Germinal center (tissue), 1 donor: ENCODE results near the gene MC1R.
"Not testable (repeated sequence)": the region's sequence is repeated elsewhere in the genome, so short reads cannot be mapped to it uniquely, and the experiment has no call there.

Source experiments
- DNase-seq: peaks from one replicate; pipeline ENCODE4 v3.0.0; 2012; ENCODE audit warnings: mixed read lengths, low spot score

Gene MC1R

DNA sequence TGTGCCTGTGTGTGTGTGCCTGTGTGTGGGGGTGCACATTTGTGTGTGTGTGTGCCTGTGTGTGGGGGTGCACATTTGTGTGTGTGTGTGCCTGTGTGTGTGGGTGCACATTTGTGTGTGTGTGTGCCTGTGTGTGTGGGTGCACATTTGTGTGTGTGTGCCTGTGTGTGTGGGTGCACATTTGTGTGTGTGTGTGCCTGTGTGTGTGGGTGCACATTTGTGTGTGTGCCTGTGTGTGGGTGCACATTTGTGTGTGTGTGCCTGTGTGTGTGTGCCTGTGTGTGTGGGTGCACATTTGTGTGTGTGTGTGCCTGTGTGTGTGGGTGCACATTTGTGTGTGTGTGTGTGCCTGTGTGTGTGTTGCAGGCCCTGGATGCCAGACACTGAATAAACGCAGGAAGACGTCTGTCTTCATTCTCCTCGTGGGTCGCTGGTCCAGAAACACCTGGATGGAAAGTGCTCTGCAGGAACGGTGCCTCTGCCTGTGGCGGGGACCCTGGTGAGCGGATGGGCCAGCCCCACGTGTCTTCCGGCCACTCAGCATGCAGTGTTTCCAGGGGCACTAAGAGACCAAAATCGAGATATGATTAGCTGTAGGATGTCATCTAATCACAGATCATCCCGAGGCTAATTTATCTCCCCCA is 3.9 kb upstream of the MC1R start:
- DNase-seq = not testable (repeated sequence)

DNA sequence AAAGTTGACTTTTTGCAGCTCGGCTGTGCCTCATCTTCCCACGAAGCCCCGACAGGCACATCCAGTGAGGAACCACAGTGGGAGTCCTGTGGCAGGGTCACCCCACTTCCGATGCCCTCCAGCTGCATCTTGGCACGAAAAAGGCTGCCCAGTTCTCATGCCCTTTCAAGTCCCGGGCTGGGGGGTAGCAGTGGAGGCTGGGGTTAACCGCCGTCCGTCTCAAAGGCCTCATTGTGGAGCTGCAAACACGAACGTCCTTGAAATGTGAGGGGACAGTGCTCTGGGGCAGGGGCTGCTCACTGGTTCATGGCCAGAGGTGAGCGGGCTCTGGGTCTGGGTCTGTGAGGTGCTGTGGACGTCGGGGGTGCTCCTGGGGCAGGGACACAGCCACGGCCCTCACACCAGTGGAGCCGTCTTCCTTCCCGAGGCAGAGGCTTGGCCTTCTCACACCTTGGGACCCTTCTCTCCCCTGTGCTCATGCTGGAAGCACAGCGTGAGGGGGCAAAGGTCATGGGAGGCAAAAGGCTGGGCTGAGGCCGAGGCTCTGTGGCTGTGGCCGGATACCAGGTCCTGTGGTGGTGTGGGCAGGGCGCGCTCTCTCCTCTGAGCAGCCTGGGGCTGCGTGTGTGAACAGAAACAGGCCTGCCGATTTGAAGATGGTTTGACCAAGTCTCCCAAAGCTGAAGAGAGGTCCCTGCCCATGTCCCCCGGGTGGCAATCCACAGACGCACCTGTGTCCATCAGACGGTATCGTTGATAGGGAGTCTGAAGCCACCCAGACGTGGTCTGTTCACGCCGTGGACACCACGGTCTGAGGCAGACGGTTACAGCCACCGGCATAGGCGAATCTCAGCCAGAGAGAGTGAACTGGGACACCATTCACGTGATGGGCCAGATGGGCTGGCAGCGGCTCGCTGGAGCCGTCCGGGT is 3.1 kb upstream of the MC1R start:
- no peak for DNase-seq

DNA sequence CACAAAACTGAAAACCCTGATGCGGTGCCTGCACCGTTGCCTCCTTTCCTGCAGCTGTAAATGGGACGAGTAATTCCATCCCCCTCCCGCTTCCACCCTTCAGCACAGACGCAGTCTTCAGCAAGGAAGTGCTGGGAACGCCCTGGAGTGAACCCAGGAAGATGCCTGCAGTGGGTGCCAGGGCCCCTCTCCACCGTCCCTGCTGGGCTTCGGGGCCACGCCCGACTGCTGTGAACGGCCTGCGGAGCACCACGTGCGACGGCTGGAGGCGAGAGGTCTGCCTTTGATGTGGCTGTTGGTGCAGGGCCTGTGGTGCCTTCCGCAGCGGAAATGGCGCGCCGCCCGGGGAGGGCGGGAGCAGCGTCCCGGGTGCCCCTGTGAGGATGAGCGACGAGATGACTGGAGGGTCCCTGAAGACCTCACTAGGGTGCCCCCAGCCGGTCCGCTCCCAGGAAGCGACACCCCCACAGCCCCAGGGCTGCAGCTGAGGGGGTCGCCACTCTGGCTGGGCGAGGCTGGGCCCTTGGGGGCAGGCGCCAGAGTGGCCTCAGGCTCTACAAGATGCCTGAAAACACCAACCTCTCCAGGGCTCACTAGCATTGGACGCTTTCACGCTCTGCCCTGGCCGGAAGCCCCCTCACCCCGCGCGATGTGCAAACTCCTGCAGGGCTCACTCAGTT is 749 bp upstream of the MC1R start:
- DNase-seq = peak; percentile 79

DNA sequence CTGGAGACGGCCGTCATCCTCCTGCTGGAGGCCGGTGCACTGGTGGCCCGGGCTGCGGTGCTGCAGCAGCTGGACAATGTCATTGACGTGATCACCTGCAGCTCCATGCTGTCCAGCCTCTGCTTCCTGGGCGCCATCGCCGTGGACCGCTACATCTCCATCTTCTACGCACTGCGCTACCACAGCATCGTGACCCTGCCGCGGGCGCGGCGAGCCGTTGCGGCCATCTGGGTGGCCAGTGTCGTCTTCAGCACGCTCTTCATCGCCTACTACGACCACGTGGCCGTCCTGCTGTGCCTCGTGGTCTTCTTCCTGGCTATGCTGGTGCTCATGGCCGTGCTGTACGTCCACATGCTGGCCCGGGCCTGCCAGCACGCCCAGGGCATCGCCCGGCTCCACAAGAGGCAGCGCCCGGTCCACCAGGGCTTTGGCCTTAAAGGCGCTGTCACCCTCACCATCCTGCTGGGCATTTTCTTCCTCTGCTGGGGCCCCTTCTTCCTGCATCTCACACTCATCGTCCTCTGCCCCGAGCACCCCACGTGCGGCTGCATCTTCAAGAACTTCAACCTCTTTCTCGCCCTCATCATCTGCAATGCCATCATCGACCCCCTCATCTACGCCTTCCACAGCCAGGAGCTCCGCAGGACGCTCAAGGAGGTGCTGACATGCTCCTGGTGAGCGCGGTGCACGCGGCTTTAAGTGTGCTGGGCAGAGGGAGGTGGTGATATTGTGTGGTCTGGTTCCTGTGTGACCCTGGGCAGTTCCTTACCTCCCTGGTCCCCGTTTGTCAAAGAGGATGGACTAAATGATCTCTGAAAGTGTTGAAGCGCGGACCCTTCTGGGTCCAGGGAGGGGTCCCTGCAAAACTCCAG is 1.1 kb downstream of the MC1R start:
- no peak for DNase-seq

DNA sequence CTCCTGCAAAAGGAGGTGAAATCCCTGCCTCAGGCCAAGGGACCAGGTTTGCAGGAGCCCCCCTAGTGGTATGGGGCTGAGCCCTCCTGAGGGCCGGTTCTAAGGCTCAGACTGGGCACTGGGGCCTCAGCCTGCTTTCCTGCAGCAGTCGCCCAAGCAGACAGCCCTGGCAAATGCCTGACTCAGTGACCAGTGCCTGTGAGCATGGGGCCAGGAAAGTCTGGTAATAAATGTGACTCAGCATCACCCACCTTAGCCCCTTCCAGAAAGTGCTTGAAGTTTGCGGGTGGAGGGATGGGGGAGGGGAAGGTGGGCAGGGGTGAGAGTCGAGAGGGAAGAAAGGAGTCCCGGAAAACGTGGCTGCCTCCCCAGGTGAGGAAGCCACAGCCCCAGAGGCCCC is 2.1 kb downstream of the MC1R start:
- no peak for DNase-seq

DNA sequence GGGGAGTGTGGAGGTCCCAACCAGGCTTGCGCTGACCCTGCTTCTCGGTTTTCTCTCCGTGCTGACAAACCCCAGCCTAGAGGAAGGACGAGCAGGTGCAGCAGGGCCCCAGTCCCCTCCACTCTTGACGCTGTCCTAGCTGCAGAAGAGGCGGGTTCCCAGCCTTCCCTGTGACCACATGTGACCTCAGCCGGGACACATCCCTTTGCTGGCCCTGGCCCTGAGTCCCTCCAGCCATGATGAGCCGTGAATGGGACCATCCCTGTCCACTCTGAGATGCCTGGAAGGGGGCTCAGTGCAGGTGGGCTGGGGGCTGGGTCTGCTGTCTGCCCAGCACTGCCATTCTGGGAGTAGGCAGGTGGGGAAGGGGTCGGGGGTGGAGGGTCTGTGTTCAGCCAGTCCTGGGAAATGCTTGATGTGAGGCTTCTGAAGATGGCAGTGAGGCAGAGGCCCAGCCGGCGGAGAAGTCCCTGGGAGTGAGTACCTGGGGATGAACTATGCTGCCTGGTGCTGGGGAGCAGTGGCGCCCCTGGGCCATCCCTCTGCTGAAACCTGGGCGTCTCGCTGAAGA is 2.6 kb downstream of the MC1R start:
- DNase-seq = no peak

DNA sequence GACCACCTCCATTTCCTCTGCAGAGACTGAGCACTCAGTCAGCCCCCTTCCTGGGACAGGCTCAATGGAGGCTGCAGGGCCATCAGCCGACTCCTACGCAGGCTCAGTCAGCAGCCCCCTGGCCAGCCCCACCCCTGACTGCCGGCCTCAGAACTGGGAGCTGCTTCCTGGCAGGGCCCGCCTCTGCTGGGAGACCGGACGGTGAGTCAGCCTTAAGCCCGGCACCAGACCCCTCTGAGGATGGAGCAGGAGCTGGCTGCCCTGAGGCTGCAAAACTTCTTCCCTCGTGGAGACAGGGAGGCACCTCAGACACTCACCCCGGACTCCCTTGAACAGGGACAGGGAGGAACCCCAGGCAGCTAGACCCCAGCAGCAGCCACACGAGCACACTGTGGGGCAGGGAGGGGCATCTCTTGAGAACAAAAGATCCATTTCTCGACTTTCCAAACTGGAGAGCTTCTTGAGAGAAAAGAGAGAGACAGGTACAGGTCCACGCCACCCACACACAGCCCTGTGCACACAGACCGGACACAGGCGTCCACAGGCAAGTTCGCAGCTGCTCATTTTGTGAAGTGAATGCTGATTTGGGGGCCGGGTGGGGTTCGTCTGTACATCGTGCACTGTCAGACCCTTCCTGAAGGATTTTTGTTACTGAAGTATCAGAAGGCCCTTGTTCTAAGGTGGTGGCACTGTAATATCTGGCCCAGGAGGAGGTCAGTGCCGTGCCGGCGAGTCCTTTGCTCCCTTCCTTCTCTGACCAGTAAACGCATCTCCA is 3.2 kb downstream of the MC1R start:
- no peak for DNase-seq

DNA sequence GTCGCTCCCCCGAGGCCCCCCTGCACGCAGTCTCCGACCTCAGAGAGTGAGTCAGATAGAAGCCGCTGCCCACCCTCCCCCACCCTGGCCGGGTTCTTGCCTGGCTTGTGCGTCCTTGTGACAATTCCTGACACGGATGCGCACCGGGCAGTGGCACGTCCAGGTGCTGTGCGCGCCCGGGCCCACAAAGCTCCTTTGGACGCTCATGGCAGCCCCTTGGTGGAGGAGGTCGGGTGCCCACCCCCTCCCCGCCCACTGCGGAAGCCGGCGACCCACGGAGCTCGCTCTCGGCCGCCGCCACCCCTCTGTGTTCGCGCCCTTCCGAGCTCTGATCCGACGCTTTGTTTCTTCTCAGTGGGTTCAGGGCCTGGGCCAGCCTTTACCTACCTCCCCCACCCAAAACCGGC is 3.8 kb downstream of the MC1R start:
- no peak for DNase-seq

DNA sequence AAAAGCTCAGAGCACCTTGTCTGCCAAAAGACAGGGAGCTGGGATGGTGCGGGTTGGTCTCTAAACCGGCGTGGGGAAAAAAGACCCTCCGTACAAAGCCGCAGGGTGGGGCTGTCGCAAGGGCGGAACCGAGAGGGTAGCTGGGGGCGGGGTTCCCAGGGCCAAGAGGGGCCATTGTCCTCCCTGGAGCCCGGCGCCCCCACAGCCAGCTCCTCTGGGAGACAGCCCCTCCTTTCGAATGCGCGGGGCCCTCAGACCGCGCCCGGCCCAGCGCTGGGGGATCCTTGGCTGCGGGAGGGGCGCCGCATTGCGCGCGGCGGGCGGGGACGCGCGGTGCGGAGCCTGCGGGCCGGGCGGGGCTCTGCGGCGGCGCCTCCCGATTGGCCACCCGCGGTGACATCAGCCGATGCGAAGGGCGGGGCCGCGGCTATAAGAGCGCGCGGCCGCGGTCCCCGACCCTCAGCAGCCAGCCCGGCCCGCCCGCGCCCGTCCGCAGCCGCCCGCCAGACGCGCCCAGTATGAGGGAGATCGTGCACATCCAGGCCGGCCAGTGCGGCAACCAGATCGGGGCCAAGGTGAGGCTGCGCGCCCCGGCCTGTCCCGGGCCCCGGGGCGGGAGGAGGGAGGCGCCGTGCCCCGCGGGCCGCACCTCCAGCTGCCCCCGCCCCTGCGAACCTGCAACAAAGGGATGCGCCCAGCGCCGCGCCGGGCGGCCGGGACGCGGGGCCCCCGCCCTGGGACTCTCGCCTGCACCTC is 4.4 kb downstream of the MC1R start, which contains the start of gene TUBB3:
TSS of gene TUBB3 (plus strand) at position 459 of the 756 bp plus-strand sequence. CDS start at position 519, 60 bp downstream.
- peak; percentile 93 for DNase-seq

DNA sequence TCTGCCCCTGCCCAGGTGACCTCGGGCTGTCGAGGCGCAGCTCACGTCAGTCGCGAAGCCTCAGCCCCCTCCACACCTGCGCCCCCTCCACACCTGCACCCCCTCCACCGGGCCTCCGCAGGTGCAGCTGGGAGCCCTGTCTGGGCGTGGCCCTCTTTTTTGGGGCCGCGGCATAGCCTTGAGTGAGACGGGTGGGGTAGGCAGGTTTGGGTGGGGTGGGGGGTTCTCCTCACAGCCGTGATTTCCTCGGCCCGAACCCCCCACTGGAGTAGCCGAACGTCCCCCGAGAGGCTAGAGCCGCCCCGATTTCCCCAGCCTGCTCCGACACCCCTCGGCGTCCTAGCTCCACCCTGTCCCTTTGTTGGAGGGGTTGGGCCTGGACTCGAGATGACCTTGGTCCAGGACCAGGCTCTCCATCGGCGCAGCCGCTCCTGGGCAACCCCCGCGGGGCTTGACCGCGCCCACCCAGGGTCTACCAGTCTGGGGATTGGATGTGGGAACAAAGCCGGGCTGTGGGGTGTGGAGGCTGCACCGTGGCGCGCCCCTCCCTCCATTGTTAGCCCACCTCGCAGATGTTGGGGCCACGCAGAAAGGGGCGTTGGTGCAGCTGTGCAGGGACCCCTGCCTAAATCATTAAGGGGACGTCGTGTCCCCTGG is 5.1 kb downstream of the MC1R start:
- no peak for DNase-seq

DNA sequence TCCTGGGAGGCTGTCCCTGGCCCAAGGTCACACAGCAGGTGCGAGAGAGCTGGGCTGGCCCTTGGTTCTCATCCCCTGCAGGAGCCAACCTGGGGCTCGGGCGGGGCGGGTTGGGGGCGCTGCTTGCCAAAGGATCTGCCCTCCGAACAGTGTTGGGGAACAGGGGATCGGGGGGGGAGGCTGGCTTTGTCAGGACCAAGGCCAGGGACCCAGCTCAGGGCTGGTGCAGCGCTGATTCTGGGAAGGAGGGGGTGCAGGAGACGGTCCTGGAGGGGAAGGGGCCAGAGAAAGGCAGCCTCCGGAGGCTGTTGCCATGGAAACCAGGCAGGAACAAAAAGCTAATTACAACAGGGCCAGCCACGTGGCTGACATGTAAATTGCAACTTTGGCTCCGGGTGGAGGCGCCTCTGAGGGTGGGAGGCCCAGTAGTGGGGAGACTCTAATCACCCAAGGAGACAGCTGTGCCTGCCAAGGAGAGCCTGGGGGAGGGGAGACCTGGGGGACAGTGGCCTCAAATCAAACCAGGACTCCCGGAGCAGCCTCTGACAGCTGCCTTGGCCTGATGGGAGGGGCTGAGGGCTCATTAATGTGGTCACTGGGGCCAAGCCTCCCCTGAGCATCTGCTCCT is 5.7 kb downstream of the MC1R start:
- peak; percentile 68 for DNase-seq

DNA sequence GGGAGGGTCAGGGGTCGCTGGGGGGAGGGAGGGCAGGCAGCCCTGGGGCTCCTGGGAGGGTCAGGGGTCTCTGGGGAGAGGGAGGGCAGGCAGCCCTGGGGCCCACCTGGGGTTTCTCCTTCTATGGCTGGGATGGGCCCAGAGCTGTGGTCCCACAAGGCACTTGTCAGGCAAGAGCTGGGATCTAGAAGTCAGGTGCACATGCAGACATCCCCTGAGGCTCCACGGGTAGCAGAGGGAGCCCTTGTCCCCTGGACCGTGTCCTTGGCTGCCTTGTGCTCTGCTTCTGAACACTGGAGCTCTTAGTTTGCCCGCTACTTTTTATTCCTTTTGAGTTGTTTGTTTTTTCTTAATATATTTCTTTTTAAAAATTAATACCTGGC is 6.3 kb downstream of the MC1R start:
- peak; percentile 62 for DNase-seq

DNA sequence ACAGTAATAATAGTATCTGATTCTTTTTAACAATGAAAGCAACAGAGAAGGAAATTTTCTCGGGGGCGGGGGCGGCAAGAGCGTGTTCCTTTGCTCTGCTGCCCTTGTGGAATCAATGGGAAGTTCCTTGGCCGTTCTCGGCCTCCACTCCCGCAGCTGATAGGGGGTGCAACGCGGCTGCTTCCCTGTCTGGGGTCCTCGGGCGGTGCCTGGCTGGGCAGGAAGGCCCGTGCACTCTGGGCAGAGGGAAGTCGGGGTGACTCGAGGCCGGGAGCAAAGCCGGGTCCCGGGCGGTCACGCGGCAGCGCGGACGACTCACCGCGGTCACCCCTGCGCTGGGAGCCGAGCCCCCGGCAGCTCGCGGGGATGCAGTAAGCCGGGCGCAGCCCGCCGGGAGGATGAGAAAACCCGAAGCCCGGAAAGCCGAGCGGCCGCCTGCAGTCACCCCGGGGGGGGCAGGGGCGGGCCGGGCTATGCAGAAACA is 7.0 kb downstream of the MC1R start:
- DNase-seq = no peak

DNA sequence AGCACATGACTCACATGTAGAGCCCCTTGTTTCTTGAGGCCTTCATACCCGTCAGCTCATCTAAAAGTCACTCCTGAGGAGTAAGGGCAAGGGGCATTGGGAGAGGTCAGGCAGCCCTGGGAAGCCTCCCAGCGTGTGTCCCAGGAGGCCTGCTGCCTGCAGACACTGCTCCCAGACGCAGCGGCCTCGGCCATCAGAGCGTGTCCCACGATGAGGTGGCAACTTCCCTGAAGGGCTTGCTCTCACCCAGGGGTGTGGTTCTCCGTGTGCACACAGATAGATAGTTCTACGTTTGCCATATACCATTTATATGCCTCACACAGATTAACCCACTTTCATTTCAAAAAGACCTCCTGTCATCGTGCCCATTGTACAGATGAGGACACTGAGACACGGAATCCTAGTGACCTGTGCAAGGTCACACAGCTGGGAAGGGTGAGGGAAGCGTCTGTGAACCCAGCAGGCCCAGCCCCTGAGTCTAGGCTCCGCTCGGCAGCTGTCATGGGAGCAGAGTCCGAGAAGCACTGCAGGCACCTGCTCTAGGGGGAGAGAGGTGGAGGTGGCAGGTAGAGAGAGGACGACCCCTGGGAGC is 12.7 kb downstream of the MC1R start:
- no peak for DNase-seq

DNA sequence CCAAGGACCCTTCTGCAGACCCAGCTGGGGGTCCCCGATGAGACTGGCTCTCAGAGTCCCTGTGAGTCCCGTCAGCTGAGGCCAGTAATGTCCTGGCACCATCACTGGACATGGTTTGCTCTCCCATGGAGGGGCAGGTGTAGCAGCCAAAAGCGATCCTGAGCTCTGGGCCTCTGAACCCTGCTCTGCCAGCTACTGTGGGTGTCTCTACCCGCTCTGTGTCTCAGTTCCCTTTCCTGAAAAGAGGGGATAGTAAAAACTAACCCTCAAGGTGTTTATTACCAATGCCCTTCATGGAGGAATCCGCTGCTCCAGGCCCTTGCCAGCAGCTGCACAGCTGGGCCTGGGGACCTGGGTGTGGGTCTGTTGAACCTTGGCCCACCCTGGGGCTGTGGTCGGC is 13.3 kb downstream of the MC1R start:
- DNase-seq = no peak

DNA sequence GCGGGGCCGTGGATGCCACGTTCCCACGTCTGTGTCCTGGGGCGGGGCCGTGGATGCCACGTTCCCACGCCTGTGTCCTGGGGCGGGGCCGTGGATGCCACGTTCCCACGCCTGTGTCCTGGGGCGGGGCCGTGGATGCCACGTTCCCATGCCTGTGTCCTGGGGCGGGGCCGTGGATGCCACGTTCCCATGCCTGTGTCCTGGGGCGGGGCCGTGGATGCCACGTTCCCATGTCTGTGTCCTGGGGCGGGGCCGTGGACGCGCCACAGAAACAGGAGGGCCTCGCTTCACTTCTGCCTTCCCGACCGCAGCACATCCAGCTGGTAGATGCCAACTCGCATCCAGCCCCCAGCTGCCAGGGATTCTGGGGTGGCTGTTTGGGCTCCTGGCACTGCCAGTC is 15.4 kb downstream of the MC1R start:
- not testable (repeated sequence) for DNase-seq

DNA sequence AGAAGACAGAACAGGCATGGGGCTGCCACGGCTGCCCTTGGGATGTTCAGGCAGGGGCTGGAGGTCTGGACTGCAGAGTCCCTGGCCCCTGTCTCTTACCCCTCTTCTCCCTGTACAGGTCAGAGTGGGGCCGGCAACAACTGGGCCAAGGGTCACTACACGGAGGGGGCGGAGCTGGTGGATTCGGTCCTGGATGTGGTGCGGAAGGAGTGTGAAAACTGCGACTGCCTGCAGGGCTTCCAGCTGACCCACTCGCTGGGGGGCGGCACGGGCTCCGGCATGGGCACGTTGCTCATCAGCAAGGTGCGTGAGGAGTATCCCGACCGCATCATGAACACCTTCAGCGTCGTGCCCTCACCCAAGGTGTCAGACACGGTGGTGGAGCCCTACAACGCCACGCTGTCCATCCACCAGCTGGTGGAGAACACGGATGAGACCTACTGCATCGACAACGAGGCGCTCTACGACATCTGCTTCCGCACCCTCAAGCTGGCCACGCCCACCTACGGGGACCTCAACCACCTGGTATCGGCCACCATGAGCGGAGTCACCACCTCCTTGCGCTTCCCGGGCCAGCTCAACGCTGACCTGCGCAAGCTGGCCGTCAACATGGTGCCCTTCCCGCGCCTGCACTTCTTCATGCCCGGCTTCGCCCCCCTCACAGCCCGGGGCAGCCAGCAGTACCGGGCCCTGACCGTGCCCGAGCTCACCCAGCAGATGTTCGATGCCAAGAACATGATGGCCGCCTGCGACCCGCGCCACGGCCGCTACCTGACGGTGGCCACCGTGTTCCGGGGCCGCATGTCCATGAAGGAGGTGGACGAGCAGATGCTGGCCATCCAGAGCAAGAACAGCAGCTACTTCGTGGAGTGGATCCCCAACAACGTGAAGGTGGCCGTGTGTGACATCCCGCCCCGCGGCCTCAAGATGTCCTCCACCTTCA is 16.2 kb downstream of the MC1R start:
- DNase-seq = no peak
